ENCODE data around the gene TTLL5.

The TTLL5 gene

DNA sequence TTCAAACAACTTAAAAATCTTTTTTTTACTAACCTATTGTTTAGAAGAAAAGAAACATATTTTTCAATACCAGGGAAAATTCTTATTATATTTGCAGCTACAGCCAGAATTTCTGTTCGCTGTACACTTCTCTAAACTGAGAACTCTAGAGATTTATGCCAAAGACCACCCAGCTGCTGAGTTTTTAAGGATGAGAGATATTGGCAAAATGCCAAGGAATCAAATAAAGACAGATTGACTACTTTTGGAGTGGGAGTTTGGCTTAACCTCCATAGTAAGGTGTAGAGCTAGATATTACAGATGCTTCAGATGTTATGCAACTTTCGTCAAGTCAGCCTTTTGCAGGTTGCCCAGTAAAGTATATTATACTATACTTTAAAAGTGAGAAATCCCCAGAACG lies 71.8 kb downstream of the TTLL5 start:
- no peak for DNase-seq (ENCODE audit: low spot score)

DNA sequence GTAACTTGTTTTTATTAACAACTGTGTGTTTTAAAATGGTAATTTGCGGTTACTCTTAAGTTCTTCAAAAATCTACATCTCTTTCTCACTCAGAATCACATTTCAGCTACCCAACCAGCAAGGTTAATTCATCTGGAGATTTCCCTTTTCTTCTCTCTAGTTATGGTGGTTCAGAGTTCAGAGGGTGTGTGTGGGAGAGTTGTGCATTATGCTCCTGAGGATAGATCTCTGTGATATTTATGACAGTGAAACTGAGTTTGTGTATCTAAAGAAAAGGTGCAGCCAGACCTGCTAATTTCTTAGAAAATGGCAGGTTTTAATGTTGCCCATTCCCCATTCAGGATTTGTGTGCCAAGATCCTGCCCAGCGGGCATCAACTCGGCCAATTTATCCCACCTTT lies 73.8 kb downstream of the TTLL5 start:
- no peak for DNase-seq (ENCODE audit: low spot score)

DNA sequence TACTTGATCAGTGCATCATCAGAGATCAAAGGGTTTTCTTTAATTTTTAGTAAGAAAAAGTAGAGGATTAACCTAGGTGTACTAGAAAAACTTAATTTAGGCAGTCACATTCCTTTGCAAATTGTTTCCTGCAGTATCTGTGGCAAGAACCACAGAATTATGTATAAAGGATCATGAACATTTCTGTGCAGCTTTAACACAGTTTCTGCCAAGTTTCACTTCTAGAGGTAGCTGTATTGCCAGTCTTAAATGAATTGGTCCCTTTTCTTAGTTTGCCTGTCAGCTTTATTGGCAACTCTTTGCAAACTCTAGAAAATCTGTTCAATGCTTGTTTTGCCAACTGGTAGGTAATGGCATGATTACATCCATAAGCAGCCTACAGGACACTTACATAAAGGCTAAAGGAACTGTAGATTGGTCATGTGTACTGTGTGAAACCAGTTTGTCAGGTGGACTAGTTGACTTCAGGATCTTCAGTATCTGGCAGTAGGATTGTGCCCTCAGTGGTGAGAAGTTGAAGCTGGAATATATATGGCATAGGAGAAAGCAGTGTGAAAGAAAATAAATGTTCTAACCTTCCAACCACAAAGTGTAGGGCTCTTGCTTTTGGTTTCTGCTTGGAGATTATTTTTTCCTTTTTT lies 75.9 kb downstream of the TTLL5 start:
- no peak for DNase-seq (ENCODE audit: low spot score)

DNA sequence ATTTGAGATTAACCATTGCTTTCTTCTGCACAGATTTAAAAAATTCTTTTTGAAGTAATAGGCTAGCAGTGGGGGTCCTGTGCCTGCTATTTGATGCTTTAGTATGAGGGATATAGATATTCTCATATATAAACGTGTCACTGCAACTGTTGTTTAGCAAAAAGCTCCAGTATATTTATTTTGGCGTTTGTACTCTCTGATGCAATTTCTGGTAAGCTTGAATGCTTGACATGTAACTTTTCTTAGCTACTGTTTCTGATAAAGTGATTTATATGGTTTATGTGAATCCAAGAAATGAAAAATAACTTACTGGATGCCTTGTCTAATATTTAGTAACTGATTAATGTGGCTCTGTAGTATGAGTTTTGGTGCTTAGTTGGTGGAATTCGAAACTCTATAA lies 77.1 kb downstream of the TTLL5 start:
- DNase-seq (ENCODE audit: low spot score): no peak

DNA sequence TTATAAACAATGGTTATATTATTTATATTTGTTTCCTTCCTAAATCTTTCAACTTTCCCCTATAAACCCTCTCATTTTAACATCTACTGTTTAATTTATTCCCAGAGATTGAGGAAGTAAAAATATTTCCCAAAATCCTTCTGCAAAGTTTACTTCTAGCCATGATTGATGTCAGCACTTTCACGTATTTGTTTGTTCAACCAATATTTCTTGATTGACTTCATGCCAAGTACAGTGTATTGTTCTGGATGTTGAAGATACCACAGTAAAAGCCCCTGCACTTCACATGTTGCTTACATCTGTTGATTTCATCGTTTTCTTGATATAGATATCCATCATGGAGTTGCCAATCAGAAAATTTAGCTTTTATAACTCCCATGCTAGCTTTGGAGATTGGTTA lies 81.8 kb downstream of the TTLL5 start:
- no peak for DNase-seq (ENCODE audit: low spot score)

DNA sequence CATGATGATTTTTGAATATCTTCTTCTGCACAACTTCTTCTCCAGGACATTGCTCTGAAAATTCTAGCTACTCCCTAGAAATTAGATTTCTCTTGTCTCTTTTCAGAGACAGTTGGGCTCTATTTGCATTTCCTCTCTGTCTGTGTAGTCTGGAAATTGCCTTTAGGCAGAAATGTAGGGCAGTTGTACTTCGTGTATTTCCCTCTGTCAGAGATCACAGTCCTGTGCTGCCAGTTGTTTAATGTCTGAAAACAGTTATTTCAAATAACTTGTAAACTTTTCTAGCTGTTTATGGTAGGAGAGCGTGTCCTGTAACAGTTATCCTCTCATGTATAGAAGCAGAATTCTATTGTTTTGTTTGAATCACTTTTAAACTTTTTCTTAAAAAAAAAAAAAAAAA lies 86.9 kb downstream of the TTLL5 start:
- DNase-seq (ENCODE audit: low spot score): no peak

DNA sequence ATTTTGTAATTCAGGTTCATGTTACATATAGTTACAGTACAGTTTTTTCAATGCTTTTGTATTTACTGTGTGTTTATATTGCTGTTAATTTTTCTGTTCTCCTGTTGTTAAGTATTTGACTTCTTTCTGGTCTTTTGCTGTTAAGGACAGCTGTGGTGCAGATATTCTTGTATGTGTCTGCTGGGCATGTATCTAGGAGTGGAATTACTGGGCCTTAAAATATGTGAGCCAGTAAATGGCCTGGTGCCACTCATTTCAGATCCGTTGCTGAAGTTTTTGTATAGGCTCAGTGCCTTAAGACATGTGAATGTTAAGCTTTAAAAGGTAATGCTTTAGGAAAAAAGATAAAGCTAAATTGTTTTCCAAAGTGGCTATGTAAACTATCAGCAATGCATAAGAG lies 87.3 kb downstream of the TTLL5 start:
- DNase-seq (ENCODE audit: low spot score): no peak

DNA sequence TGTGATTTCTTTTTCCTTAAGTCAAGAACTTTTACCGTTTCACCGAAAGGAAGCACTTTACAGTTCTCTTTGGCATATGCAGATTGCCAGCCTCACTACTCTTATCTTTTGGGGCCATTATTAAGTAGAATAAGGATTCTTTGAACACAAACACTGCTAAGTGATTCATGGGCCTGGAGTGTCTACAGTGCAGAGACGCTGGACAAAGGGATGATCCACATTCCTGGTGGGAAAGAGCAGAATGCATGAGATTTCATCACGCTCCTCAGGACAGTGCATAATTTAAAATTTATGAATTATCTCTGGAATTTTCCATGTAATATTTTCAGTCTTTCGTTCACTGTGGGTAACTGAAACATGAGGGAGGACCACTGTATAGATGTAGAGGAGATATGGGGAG lies 90.2 kb downstream of the TTLL5 start:
- DNase-seq (ENCODE audit: low spot score): no peak

DNA sequence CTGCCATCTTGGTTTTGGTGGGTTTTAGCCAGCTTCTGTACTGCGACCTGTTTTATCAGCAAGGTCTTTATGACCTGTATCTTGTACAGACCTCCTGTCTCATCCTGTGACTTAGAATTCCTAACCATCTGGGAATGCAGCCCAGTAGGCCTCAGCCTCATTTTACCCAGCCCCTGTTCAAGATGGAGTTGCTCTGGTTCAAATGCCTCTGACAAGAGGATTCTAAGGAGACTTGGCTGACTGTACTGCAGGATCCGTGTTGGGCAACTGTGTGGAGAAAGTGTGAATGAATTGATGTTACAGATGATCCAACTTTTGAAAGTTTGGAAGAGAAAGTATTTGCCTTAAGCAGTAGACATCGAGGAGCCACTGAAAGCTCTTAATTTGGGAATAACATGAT lies 91.0 kb downstream of the TTLL5 start:
- DNase-seq (ENCODE audit: low spot score): no peak

DNA sequence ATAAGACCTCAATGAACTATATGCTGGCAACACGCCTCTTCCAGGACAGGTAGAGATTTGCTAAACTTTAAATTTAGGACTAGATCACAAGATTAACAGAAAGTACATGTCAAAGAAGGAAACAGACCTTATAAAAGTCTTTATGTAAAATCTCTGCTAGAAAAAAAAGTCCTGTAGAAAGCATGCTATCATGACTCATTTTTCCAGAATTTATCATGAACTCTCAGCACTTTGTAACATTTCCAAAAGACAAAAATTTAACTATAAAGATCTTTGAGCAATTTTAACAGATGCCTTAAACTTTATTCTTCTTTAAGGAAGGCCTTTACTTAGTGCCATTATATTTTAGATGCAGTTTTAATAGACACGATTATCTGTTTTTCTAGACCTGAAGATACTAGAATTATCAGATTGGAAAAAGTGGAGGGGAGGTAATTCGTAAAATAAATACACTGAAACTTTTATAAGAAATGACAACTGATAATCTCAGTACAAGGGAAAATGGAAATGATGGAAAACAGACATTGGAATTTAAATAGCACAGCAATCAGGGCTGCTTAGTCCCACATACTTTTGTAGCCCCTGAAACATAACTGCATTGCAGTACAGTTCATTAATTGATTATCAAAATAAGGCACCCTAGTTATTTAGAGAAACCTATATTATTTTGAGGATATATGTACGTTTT lies 92.0 kb downstream of the TTLL5 start:
- no peak for DNase-seq (ENCODE audit: low spot score)

DNA sequence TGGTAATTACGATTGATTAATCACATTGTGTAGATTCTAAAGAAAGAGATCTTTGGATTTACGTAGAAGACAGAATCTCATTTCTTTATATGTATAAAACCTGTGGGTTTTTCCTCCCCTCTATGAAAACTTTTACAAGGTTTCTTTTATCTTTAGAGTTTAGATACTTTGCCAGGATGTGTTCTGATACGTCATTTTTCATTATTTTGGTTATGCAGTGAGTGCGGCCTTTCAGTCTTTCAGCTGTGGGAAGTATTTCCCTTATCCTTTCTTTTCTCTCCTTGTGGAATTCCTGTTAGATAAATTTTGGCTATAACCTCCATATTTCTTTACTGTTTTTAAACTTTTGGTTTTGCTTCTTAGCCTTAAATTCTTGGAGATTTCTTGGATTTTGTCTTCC lies 92.7 kb downstream of the TTLL5 start:
- no peak for DNase-seq (ENCODE audit: low spot score)

DNA sequence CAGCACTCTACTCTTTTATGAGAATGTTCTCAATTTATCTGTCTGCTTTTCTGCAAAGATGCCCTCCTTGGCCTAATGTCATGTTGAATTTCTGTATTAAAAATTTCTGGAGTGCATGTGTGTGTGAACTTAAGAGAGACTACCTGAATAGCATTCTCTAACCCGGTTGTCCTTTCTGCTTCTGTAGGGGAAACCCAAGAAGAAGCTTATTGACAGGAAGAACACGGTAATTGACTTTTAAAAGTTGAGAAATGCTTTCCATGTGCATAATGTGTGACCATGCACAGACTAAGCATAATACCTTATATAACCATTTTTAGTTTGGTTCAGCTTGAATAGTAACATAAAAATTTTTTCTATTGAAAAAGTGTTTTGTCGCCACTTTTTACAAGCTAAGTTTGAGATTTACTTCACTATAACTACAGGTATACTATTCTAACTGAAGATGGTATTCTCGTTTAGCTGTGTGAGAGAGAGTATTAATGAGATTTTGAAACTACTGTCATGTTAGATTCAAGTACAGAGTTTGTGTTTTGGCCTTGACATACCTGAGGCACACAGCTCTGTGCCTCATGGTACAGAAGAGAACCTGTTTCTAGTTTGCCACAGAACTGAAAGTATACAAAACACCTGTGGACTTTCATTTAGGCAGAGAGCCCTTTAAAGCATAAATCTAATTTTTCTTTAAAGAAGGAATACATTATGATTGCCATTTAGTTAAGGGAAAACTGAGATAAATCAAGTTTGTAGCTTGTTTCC lies 96.8 kb downstream of the TTLL5 start:
- DNase-seq (ENCODE audit: low spot score): no peak

DNA sequence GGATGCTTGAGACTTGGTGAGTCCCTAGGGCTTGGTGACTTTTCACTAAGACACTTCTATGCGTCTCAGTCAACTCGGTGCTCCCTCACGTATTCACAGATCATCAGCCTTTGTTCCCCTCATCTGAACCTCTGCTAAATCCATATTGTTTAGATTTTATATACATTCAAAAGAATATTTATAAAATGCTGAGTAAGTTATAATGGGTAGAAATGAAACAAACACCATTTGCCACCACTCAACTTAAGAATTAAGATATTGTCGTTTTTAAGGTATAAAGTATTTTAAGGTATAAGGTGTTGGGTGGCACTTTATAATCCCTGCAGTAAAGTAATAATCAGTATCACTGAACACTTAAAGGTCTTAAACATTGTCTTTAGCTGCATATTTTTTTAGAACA lies 103.0 kb downstream of the TTLL5 start:
- no peak for DNase-seq (ENCODE audit: low spot score)

DNA sequence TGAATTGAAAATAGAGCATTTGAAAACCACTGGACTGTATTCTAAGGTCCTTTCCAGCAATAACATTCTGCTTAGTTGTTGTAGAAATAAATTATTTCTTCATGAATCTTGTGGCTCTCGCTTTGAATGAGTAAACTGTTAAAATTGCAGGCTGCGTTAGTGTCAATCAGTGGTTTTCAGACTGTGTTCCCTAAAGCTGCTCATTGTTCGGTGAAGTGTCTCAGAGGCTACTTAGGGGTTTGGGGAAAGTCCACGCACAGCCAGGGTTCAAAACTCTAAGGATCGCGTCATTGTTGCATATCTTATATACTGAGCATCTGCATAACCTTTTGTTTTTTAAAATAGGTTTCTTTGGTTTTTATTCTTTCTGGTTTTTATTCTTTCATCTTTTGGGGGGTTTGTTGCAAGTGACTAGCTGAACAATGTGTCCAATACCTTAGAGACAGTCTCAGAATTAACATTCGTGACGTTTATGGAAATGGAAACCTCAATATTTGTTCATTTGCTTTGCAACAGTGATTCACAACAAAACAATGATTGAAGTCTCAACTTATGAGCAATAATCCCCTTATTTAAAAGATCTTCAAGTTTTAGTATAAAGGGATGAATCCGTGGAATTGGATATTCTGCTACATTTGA lies 108.1 kb downstream of the TTLL5 start:
- no peak for DNase-seq (ENCODE audit: low spot score)

DNA sequence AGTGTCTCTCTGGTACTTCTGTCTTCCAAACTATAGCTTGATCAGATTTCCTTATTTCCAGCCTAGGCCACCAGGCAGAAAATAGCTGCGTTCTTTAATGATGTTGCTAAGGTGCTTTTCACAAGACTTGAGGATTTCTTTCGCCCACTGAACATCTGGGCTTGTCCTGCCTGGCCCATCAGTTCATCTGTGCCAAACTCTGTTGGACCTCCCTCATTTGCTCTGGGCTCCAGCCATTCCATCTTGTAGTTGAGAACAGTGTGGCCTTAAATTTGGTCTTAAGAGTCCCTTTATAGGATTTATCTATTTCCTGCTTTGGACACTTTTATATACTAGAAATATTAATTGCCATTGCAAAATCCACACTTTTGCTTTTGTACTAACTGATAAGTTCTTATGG lies 109.6 kb downstream of the TTLL5 start:
- DNase-seq (ENCODE audit: low spot score): no peak

DNA sequence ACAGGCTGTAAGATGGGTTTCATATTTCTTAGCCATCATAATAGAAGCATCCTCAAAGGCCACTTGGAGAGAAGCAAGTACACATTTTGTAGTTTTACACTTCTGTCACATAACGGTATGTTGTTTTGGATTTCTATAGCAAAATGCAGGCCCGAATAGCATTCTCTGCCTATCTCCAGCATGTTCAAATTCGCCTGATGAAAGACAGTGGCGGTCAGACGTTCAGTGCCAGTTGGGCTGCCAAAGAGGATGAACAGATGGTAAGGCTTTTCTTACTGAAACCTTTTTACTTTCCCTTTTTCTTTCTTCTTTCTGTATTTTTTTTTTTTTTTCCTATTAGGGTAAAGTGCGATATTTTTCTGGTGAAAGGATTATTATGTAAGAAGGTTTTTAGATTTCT lies 110.5 kb downstream of the TTLL5 start:
- no peak for DNase-seq (ENCODE audit: low spot score)

DNA sequence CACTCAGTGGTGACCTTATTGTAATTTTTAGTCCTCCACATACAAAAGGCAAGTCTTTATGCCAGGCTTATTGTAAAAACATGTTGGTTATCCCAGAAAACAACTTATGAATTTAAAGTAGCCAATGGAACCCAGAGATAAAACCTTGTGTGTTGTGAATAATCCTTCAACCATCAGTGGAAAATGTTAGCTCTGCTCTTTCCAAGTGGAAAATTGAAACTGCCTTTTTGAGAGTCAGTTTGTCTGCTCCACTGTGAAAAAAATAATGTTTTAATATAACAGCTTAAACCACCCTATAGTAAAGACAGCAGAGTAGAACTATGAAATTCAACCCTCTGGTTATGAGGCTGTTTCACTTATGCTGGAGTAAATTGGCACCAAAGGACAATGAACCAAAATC lies 112.0 kb downstream of the TTLL5 start:
- no peak for DNase-seq (ENCODE audit: low spot score)

DNA sequence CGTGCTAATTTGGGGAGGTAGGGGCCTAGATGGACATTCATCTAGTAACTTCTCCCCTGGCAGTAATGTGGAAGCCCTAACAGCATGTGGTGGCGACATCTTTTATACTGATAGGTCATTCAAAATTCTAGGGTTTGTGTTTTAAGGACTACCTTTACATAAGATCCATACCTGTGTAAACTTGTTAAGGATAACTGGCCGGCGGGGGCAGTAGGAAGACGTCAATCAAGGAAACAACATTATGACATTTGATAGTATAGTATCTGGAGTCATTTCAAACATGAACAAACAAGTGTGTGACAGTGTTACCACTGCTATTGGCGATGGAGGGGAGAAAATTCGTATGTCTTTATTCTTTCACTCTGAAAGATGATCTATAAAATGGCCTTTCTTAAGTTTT lies 120.0 kb downstream of the TTLL5 start:
- DNase-seq (ENCODE audit: low spot score): no peak

DNA sequence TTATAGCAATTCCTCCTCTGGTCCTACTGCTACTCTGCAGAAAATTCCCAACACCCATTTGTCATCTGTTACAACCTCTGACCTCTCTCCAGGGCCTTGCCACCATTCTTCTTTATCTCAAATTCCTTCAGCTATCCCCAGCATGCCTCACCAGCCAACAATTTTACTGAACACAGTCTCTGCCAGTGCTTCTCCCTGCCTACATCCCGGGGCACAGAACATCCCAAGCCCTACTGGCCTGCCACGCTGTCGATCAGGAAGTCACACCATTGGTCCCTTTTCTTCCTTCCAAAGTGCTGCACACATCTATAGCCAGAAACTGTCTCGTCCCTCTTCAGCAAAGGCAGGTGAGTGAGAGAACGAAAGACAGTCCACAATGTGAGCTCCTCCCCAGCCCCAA lies 122.1 kb downstream of the TTLL5 start:
- DNase-seq (ENCODE audit: low spot score): no peak

DNA sequence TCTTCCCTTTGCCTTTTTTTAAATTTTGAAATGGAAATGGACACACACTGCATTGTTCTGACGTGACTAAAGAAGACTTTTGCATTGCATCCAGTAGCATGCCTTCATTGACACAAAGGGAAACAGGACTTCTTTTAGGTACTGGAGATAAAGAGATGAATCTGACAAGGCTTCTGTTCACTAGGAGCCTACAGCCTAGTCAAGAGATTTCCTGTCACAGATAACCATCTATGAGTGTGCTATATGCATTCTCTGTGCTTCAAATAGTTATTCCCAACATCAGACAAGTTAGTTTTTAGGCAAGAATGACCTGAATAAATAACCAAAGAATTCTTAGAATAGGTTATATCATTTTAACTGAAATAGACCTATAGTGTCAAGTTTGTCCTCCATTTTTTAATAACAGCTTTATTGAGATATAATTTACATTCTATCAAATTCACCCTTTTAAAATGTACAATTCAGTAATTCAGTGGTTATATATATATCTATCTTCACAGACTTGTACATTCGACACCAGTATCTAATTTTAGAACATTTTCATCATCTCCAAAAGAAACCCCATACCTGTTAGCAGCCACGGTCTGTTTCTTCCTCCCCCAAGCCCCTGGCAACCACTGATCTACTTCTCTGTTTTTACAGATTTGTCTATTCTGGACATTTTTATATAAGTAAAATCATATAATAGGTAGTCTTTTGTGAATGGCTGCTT lies 122.7 kb downstream of the TTLL5 start:
- no peak for DNase-seq (ENCODE audit: low spot score)

DNA sequence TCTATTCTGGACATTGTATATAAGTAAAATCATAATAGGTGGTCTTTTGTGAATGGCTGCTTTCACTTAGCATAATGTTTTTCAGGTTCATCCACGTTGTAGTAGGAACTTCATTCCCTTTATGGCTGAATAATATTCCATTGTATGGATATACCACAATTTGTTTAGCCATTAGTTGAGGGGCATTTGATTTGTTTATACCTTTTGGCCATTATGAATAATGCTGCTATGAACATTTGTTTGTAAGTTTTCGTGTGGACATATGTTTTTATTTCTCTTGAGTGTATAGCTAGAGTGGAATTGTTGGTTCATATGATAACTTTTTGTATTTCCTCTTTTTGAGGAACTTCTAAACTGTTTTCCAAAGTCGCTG lies 123.3 kb downstream of the TTLL5 start:
- no peak for DNase-seq (ENCODE audit: low spot score)

DNA sequence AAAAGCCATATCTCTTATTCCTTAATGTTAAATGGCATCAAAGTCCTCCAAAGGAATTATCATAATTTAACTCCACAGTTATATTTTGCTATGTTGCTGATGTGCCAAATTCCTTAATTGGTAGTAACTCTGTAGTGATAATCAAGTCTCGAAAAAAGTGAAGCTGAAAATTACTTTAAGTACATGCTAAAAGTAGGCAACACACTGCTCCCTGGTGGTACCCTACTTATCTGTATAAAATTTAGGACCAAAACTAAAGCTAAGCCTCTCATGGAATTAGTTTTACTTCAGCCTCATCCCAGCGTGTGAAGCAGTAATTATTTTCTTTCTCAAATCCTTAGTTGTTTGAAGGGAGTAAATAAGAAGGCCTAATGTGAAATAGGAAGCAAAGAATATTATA lies 132.8 kb downstream of the TTLL5 start:
- no peak for DNase-seq (ENCODE audit: low spot score)

Data from CD4-positive, alpha-beta T cell treated with Interleukin-2 at 100 ng/mL for 4 hours (primary cell).